Mucosa of descending colon (tissue), 3 donors: Measurements from ENCODE around the gene DUXB. TPM values are rescaled to one million over a fixed set of nuclear protein-coding genes. Genes with fewer than 3 reads are reported as not detected.
A peak's percentile ranks its signal among the peaks of the same experiment; 100 is the strongest.

Source experiments
- ATAC-seq: fragments of 200-7000 bp; cut with Tn5 transposase; one replicate; pipeline ENCODE4 v1.9.1; 2020; ENCODE audit warnings: mild to moderate bottlenecking, moderate library complexity
- DNase-seq, 3 donors: peaks; one replicate each; pipeline ENCODE4 v3.0.0-alpha.2; 2020
- H3K36me3 ChIP-seq: fragments of 200-600 bp; one replicate; pipeline ENCODE4 v1.8.0; 2021; ENCODE audit warnings: low read depth, mild to moderate bottlenecking
- H3K4me1 ChIP-seq: fragments of 200-600 bp; one replicate; pipeline ENCODE4 v1.8.0; 2021; ENCODE audit warnings: low read depth, mild to moderate bottlenecking
- H3K4me3 ChIP-seq: fragments of 200-600 bp; one replicate; pipeline ENCODE4 v1.8.0; 2021; ENCODE audit warnings: mild to moderate bottlenecking
- H3K9me3 ChIP-seq: fragments of 200-600 bp; one replicate; pipeline ENCODE4 v1.8.0; 2021; ENCODE audit warnings: mild to moderate bottlenecking
- intact Hi-C, 2 donors: fragments of 100-400 bp; cut with DNase I in 1 of 2; cut with micrococcal nuclease in 1 of 2; formaldehyde crosslinking; loops; one replicate each; pipeline versions ENCODE4 v1.11.0 to v1.11.1; 2022; cut with DNase I, micrococcal nuclease
- long read RNA-seq, 2 donors: library from polyadenylated mRNA; unstranded; transcript quantifications; one replicate each; pipeline ENCODE4 v2.0.0, GENCODE V29; 2019 to 2021
- total RNA-seq, 3 donors: library from RNA; stranded (reverse); fragmentation: NEBNext Ultra II Directional in 2 of 3; extraction: Animal tissue kit (Norgen Biotek cat#: 25700) in 2 of 3; gene quantifications; one replicate each; pipeline versions ENCODE4 v1.2.1 to v1.2.4, GENCODE V29; 2021 to 2023
- TF ChIP-seq, protein P1 (sequence below): fragments of 200-600 bp; IDR thresholded peaks from one replicate; pipeline ENCODE4 v1.8.0; 2022; ENCODE audit warnings: antibody characterized with exemption, mild to moderate bottlenecking
- donor health status: DM: no; HTN: no; CAD: no; lungs with moderate emphysema.
- donor health status: DM: no; HTN: no; CAD: no.
- donor health status: DM: no; HTN: yes; CAD: no.

The DUXB gene, protein sequence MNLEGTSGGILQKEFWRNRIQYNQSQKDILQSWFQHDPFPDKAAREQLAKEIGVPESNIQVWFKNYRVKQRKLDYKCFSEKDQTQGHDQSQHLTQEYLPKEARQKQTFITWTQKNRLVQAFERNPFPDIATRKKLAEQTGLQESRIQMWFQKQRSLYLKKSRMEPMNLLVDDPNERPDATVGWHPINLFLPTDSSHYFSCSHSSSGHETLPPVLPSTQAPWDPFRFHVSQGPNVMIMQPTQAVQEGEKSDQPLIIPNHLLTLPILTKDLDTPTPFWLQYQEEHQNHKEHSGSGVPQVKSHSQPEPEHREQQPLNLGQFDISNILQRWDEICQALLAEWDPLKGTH
- total RNA-seq, result not detected
- long read RNA-seq, donor 1, result 0 reads
- long read RNA-seq, donor 2, result 0 reads

DNA sequence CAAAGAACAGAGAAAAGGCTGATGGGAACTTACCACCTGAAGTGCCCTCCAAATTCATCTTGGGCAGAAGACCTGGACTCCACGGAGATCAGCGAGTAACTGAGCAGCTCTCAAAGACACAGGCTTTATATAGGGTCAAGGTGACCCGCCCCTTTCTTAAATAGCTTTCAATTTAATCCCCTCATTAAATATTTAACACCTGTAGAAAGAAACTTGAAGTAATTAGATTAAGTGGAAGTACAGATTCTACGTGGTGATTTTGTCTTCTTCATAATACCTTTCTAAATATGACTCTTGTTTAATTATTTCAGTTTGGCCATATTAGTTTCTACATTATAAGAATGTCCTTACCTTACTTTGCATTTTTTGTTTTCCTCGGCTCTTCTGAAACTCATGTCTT is at the start of gene DUXB:
Gene DUXB (minus strand): TSS at position 101 of the 400 bp plus-strand sequence. CDS start 43 bp downstream, at position 58.
- H3K36me3 ChIP-seq, result no peaks in the 10 kb centered on the region
- no peak within 1 kb of the TSS for H3K4me3 ChIP-seq
- TF ChIP-seq, protein P1, sequence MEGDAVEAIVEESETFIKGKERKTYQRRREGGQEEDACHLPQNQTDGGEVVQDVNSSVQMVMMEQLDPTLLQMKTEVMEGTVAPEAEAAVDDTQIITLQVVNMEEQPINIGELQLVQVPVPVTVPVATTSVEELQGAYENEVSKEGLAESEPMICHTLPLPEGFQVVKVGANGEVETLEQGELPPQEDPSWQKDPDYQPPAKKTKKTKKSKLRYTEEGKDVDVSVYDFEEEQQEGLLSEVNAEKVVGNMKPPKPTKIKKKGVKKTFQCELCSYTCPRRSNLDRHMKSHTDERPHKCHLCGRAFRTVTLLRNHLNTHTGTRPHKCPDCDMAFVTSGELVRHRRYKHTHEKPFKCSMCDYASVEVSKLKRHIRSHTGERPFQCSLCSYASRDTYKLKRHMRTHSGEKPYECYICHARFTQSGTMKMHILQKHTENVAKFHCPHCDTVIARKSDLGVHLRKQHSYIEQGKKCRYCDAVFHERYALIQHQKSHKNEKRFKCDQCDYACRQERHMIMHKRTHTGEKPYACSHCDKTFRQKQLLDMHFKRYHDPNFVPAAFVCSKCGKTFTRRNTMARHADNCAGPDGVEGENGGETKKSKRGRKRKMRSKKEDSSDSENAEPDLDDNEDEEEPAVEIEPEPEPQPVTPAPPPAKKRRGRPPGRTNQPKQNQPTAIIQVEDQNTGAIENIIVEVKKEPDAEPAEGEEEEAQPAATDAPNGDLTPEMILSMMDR, result no peak
- DNase-seq (no peak), ATAC-seq (no peak)
- intact Hi-C loops, result no loop called here
- H3K9me3 ChIP-seq, result no peaks in the 10 kb centered on the region
- H3K4me1 ChIP-seq, result no peaks in the 10 kb centered on the region

DNA sequence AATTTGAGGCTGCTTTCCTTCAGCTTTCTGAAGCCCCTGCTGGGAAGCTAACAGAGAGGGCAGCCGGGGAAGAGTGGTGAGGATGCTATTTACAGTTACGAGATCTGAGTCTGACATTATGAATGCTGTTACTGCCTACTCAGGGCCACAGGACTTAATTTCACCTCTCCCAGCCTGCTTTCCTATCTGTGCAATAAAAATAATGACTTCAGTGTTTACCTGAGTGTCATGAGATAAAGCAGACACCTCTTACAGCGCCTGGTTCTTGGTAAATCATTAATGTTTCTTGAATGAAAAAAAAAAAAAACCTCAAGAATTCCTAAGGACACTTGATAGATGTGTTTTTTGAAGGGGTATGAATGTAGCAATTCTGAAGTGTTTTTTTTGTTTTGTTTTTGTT is 49.3 kb upstream of the DUXB start:
- DNase-seq, result no peak
- Histone ChIP-seq H3K36me3 (no peaks in the 10 kb centered on the region), H3K9me3 (no peaks in the 10 kb centered on the region), H3K4me3 (no peak overlapping the region), H3K4me1 (peaks cover 5% of the 10 kb centered on the region)
- ATAC-seq, result peak; percentile 76
- TF ChIP-seq, protein P1, result no peak
- intact Hi-C loops, result loop anchor here in 1 of 2 donors (10.0 kb wide), 1 partner anchor 96 kb away; no protein-coding TSS in a partner anchor

DNA sequence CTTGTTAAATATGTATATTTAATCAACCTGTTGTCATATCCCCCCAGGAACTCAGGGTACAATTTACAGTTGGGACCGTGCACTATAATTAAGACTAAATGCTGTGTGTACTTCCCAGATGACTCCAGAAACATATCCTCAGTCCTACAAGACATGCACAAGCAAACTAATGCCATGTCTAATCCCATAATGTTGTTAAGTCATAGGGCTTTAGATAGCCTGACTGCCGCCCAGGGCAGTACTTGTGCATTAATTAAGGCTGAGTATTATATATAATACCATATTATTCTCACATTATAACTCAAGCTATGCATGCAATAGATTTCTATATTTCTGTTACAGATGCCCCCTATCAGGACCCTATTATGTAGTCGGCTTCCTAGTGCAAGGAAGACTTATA is 45.1 kb upstream of the DUXB start:
- peaks cover 5% of the 10 kb centered on the region for H3K4me1 ChIP-seq
- H3K9me3 ChIP-seq, result peaks cover 16% of the 10 kb centered on the region
- ATAC-seq (no peak), DNase-seq (no peak)
- TF ChIP-seq, protein P1, result no peak
- intact Hi-C loops, result no loop called here
- H3K36me3 ChIP-seq, result no peaks in the 10 kb centered on the region
- H3K4me3 ChIP-seq, result no peak overlapping the region

DNA sequence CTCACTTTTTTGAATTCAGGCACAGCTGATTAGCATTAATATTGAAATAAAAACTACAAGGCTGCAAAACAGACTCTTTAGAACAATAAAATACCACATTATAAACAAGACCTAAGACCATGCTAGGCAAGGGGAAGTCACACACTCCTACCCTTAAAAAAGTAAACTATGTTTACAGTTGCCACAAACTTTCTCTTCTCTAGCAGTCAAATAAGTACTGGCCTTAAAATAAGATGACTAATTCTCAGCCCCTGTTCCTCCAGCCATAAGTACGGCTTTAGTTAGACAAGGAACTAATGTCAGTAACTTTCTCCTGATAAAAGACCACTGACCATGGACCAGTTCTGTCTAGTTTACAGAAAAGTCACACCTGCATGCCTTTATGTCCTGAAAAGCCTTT is 44.6 kb upstream of the DUXB start:
- DNase-seq, result no peak
- TF ChIP-seq, protein P1, result no peak
- ATAC-seq, result no peak
- Histone ChIP-seq H3K4me1 (peaks cover 5% of the 10 kb centered on the region), H3K9me3 (peaks cover 18% of the 10 kb centered on the region), H3K4me3 (no peak overlapping the region), H3K36me3 (no peaks in the 10 kb centered on the region)
- intact Hi-C loops, result no loop called here

DNA sequence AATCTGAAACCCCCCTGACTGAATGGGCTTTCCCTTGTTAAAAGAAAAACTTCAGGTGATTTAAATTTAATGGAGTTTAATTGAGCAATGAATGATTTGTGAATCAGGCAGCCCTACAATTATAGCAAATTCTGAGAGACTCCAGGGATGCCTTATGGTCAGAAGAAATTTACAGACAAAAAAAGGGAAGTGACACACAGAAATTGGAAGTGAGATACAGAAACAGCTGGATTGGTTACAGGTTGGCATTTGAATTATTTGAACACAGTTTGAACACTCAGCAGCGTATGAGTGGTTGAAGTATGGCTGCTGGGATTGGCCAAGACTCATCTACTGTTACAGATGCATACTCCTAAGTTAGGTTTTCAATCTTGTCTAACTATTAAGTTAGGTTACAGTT is 44.0 kb upstream of the DUXB start:
- DNase-seq, result no peak
- intact Hi-C loops, result no loop called here
- ATAC-seq, result no peak
- Histone ChIP-seq H3K9me3 (peaks cover 22% of the 10 kb centered on the region), H3K36me3 (no peaks in the 10 kb centered on the region), H3K4me3 (no peak overlapping the region), H3K4me1 (peaks cover 4% of the 10 kb centered on the region)
- TF ChIP-seq, protein P1, result no peak
